Upper lobe of left lung (tissue), 4 donors: ENCODE results near the gene DAG1.

Experiments
- CTCF ChIP-seq, 6 experiments: fragments of 450-650 bp in 4 of 6; fragments of 200-600 bp in 2 of 6; sonication (generic) in 2 of 6; IDR thresholded peaks; one replicate each; pipeline ENCODE4 v1.5.1; 2016 to 2019; ENCODE audit warnings: antibody characterized with exemption in 6 of 6
- POLR2AphosphoS5 ChIP-seq, 2 donors: sonication (generic); formaldehyde crosslinking; IDR thresholded peaks; one replicate each; pipeline ENCODE4 v1.5.1; 2017; ENCODE audit warnings: antibody characterized with exemption in 2 of 2

- TF ChIP-seq CTCF (IDR thresholded peaks at IDR 0.05) (no peak), POLR2AphosphoS5 (IDR thresholded peaks at IDR 0.05) (no peak)
Observed at GRCh38 chr3:49434731-49435130, 35.3 kb upstream of the DAG1 start.
